Measurements from ENCODE around the gene PRKCE. TPM values are rescaled to one million over a fixed set of nuclear protein-coding genes. Genes with fewer than 3 reads are reported as not detected.

The PRKCE gene
- total and polyA plus RNA-seq, 7 donors: 3.0 to 21.9 (median 15.8) TPM

GRCh38 chr2:46096260-46096659 lies 444.8 kb downstream of the PRKCE start:
- Histone ChIP-seq H3K4me1 (peaks cover 0 to 26% (median 21%) of the 10 kb centered on the region in 4 donors), H3K9me3 (no peaks in the 10 kb centered on the region), H3K27ac (peak overlapping the region in 3 of 4 donors; percentile 6 to 78 (median 29)), H3K27me3 (no peaks in the 10 kb centered on the region), H3K4me3 (no peak overlapping the region), H3K36me3 (peaks cover 0 to 14% (median 2%) of the 10 kb centered on the region in 4 donors)
- DNase-seq: no peak
- 89 to 90% methylated on average over 1 of the region's 1 CpG for WGBS, 2 donors
- intact Hi-C loops (cut with DNase I): loop anchor here (5.0 to 10.0 kb wide), 3 partner anchors 66 to 199 kb away; partner anchors contain the start of gene EPAS1
- TF ChIP-seq CTCF (IDR thresholded peaks at IDR 0.05) (no peak), POLR2A (IDR thresholded peaks at IDR 0.05) (no peak), POLR2AphosphoS5 (IDR thresholded peaks at IDR 0.05) (no peak), EP300 (IDR thresholded peaks at IDR 0.05) (no peak)

- intact Hi-C loops (cut with DNase I): loop anchor here (5.0 to 10.0 kb wide), 3 partner anchors 64 to 197 kb away; partner anchors contain the start of gene EPAS1
- DNase-seq: peak; percentile 90
These were observed 446.4 kb downstream of the PRKCE start for GRCh38 chr2:46097714-46098480.

GRCh38 chr2:46098621-46099062 lies 447.2 kb downstream of the PRKCE start:
- peaks cover 0 to 14% (median 2%) of the 10 kb centered on the region in 4 donors for H3K36me3 ChIP-seq
- DNase-seq: no peak
- TF ChIP-seq CTCF (IDR thresholded peaks at IDR 0.05) (no peak), POLR2AphosphoS5 (IDR thresholded peaks at IDR 0.05) (no peak), EP300 (IDR thresholded peaks at IDR 0.05) (no peak), POLR2A (IDR thresholded peaks at IDR 0.05) (no peak)
- H3K4me1 ChIP-seq: peaks cover 0 to 26% (median 21%) of the 10 kb centered on the region in 4 donors
- H3K27me3 ChIP-seq: no peaks in the 10 kb centered on the region
- 7 to 34% methylated on average over 1 of the region's 1 CpG for WGBS, 2 donors
- intact Hi-C loops (cut with DNase I): loop anchor here (5.0 to 10.0 kb wide), 3 partner anchors 64 to 196 kb away; partner anchors contain the start of gene EPAS1
- H3K9me3 ChIP-seq: no peaks in the 10 kb centered on the region
- peak overlapping the region; percentile 38 to 78 (median 70) for H3K27ac ChIP-seq
- no peak overlapping the region for H3K4me3 ChIP-seq

More at GRCh38 chr2:46097714-46098480, 446.4 kb downstream of the PRKCE start:
- WGBS, 2 donors: 14 to 32% methylated on average over 4 of the region's 4 CpGs
- TF ChIP-seq EP300 (IDR thresholded peaks at IDR 0.05) (peak in 2 of 4 donors; percentile 42 to 77), POLR2AphosphoS5 (IDR thresholded peaks at IDR 0.05) (peak; percentile 38 to 84 (median 72)), CTCF (IDR thresholded peaks at IDR 0.05) (no peak), POLR2A (IDR thresholded peaks at IDR 0.05) (no peak)
- Histone ChIP-seq H3K27ac (peak overlapping the region; percentile 64 to 78 (median 72)), H3K4me1 (peaks cover 0 to 26% (median 21%) of the 10 kb centered on the region in 4 donors), H3K36me3 (peaks cover 0 to 14% (median 2%) of the 10 kb centered on the region in 4 donors), H3K27me3 (no peaks in the 10 kb centered on the region), H3K9me3 (no peaks in the 10 kb centered on the region), H3K4me3 (no peak overlapping the region)

- 88 to 97% methylated on average over 9 of the region's 9 CpGs for WGBS, 2 donors
- Histone ChIP-seq H3K4me3 (no peak overlapping the region), H3K4me1 (peaks cover 0 to 20% (median 17%) of the 10 kb centered on the region in 4 donors), H3K27me3 (no peaks in the 10 kb centered on the region), H3K27ac (no peak overlapping the region), H3K36me3 (peaks cover 0 to 14% (median 4%) of the 10 kb centered on the region in 4 donors), H3K9me3 (peaks cover 0 to 2% (median 0%) of the 10 kb centered on the region in 4 donors)
- intact Hi-C loops (cut with DNase I): loop anchor here (10.0 kb wide), 1 partner anchor 1303 kb away; the partner anchor contains the start of gene MSH2
- no peak for DNase-seq
- TF ChIP-seq CTCF (IDR thresholded peaks at IDR 0.05) (no peak), EP300 (IDR thresholded peaks at IDR 0.05) (no peak), POLR2A (IDR thresholded peaks at IDR 0.05) (no peak), POLR2AphosphoS5 (IDR thresholded peaks at IDR 0.05) (no peak)
These were observed 450.2 kb downstream of the PRKCE start for GRCh38 chr2:46101557-46102220.

All from sigmoid colon (tissue), 7 donors.